D721Med (cell line): ENCODE results near the gene DOCK9.

Experiments used
- DNase-seq: peaks from one replicate; pipeline ENCODE4 v3.0.0; 2011; ENCODE audit warnings: low spot score; ENCODE audit not compliant: insufficient read length
- FAIRE-seq: peaks from 2 replicates; lab custom pipeline; 2011; peaks lifted over from hg19 to GRCh38; lab: Jason Lieb, UNC
- CTCF ChIP-seq: IDR thresholded peaks from 2 replicates; pipeline ENCODE4 v1.5.1; 2012; ENCODE audit warnings: mild to moderate bottlenecking, control low read depth; ENCODE audit not compliant: insufficient read depth; ENCODE audit errors: missing control alignments

DOCK9 gene

DNA sequence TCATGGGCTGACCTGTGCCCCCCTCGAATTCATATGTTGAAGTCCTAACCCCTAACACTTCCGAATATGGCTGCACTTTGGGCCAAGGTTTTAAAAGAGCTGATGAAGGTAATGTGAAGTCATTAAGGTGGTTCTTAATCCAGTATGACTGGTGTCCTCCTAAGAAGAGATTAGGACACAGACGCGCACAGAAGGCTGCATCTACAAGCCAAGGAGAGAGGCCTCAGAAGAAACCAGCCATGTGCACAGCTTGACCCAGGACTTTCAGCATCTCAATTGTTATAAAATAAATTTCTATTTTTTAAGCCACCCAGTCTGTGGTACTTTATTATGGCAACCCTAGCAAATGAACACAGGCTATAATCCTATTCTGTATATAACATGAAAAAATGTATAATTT is 99.9 kb downstream of the DOCK9 start:
- DNase-seq, result no peak
- TF ChIP-seq CTCF, result no peak
- FAIRE-seq, result no peak

- no peak for TF ChIP-seq CTCF
- FAIRE-seq (no peak), DNase-seq (no peak)
Measured at GRCh38 chr13:98877466-98877865, 100.4 kb downstream of the DOCK9 start.

DNA sequence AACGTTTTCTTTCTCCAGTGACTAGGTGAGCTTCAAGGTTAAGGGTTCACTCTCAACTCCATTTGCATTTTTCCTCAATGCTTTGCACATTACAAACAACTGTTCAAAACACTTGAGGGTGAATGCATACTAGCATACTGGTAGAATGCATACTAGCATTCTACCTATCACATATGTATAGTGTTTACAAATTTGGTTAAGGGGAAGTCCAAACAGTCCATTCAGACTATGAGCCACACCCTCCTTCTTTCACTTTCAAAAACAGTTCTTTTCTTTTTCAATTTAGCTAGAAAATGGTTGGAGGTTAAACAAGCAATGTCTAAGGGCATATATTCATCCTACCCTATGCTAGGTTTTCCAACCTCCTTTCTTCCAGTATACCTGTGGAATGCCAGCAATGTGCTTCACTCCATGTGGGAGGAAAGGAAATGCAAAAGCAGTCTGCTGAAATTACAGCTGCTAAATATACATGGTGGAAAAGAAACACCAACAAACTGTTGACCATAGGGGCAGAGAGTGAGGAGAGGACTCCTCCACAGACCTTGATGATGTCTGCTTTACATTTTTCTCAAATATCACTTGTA is 102.6 kb downstream of the DOCK9 start:
- FAIRE-seq, result no peak
- no peak for TF ChIP-seq CTCF
- DNase-seq, result no peak

GRCh38 chr13:98874029-98874397 is 103.9 kb downstream of the DOCK9 start:
- FAIRE-seq, result no peak
- no peak for TF ChIP-seq CTCF
- no peak for DNase-seq

DNA sequence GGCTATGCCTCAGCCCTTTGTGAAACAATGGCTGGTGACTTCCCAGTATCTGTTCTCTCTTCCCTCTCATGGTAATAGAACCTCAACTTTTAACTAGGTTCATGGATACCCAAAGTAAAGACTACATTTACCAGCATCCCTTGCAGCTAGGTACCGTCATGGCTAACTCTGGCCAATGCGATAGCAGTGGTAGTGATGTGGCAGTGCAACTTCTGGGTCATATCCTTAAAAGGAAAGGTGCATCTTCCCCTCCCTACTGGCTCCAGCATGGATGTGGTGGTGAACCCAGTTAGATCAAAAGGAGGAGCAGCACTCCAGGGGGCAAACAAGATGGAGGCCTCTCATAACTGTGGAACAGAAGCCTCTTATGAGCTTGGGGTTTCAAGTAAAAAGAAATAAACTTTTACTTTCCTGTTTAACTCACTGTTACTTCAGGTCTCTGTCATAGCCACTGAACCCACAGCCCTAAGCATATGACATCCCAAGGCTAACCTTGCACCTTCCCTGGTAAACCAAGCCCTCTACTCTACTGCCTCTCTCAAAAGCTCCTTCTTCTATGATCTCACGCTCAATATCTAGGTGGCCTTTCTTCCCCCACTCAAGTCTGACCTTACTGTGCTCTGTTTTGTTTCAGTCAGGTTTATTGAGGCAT is 104.4 kb downstream of the DOCK9 start:
- DNase-seq (no peak), FAIRE-seq (no peak)
- TF ChIP-seq CTCF, result no peak

DNA sequence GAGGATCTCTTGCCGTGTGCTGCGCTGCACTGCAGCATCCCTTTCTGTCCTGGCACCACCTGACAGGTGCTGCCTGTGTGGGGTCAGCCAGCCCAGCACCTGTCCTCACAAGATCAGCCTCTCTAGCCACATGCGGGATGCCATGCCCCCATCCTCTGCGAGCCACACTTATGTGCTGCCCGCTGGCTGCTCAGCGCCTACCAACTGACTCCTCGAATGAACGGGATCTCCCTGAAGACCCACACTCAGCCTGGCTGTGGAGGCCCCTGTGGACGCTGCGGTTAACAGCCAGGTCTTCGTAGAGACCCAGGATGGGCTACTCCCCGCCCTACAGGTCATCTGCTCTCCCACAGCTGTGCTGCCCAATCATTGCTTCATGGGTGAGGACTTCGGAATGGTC is 106.1 kb downstream of the DOCK9 start:
- no peak for FAIRE-seq
- no peak for DNase-seq
- TF ChIP-seq CTCF, result no peak

- TF ChIP-seq CTCF, result no peak
- no peak for FAIRE-seq
- DNase-seq, result no peak
Measured at GRCh38 chr13:98869408-98870090, 108.3 kb downstream of the DOCK9 start.
